HG03175 (cell line): ENCODE results near the gene IQCE.

ENCODE experiments used
- ATAC-seq: cut with Tn5 transposase; IDR thresholded peaks from one replicate; pipeline ENCODE4 v1.9.1; 2021; ENCODE audit warnings: mild to moderate bottlenecking, moderate library complexity; ENCODE audit not compliant: unreplicated experiment

IQCE gene

DNA sequence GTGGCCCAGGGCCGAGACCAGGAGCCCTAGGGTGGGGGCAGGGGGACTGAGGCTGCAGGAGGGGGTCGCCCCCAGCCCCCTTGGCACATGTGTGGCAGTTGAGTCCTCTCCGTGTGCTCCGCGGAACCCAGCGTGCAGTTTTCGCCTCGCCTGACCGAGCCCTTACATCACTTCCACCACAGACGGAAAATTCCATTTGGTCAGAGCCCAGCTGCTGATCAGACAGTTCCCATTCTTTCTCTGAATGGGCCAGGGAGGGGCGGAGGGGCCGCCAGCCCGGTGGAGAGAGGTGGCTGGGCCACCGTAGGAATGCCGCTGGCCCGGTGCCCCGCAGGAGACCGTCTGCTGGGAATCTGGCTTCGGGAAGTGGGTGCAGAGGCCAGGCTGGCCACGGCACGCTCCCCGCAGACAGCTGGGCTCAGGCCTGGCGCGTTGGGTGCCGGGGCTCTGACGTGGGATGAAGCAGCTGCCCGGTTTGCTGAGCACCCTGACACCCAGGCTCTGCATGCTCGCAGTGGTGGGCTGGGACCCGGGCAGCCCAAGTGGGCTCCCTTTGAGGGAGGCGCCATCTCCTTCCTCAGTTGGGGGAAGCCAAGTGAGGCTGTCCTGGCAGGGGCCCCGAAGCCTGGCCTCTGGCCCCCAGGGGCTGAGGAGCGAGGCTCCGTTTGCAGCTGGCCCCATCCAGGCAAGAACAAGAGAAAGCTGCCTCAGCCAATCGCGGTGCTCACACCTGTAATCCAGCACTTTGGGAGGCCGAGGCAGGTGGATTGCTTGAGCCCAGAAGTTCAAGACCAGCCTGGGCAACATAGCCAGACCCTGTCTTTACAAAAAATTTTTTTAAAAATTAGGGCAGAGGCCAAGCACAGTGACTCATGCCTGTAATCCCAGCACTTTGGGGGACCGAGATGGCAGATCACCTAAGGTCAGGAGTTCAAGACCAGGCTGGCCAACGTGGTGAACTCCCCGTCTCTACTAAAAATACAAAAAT, 82.9 kb downstream of the IQCE start:
- peak; percentile 46 for ATAC-seq

DNA sequence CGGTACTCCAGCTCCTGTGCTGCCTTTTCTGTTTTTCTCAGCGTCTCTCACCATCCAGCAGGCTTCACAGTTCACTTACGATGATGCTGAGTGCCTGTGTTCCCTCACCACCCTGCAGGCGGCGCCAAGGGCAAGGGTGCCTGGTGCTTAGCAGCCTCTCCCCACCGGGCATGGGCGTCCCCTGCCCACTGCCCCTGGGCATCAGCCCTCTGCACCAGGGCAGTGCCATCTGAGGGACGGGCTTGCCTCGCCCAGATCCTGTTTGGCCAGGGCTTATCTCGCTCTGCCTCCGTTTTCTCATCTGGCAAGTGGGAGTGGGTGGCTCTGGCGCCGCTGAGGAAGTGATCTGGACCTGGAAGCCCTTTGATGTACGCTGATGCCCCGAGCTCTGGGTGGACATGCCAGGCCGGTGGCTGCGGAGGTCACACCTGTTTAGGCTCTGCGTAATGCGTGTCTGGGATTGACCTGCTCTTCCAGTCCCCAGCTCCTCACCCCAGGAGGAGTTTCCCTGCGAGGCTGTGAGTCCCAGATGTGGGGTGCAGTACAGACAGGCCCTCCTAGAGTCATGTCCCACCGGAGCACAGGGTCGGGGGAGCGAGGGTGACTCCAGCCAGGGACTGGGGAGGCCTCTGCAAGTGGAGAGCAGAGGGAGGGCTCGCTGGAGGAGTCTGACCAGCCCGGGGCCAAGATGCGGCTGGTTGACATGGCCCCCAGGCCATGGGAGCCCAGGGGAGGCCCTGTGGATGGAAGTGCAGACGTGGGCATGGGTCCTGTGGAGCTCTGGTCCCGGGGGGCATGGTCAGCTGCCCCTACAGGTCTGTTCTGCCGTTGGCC, 84.8 kb downstream of the IQCE start:
- ATAC-seq = no peak

DNA sequence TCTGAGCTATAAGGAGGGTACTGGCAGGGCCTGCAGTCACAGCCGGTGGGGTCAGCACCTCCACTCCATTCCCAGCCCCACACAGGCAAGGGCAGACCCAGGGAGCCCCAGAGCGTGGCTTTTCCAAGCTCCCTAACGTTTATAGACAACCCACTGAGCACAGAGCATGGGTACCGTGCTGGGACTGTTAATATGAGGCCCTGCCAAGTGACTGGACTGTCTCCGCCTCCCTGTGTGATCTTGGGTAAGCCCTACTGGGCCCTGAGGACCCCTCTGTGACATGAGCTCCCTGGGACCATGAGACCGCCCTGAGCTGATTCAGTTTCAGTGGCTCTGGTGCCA, 85.4 kb downstream of the IQCE start:
- ATAC-seq = no peak

DNA sequence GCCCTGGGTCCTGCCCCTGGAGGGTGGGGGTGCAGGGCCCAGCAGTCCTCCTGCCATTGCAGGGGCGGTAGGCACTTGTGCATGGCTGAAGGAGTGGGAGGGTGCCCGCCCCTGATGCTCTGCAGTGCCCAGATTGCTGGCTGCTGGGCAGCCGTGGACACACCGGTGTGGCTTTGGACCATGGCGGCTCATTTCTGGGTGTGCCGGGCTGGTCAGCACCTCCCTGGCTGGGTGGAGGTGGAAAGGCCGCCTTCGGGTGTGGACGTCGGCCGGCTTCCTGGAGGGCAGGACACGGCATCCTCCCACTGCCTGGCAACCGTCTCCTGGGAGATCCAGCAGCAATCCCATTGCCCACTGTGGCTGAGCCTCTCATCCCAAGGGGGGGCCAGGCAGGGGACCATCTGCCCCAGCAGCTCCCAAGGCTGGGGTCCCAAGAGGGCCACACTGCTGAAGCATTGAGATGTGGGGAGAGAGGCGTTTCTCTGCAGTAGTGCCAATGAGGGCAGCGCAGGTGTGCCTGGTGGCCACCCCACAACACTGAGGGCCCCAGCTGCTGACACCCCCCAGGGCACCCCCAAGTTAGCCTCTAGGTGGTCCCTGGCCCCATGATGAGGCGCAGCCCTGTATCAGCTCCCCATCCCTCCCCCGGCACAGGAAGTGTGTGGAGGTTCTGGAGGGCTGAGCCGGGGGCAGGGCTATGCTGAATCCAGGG, 85.9 kb downstream of the IQCE start:
- ATAC-seq = peak; percentile 36

DNA sequence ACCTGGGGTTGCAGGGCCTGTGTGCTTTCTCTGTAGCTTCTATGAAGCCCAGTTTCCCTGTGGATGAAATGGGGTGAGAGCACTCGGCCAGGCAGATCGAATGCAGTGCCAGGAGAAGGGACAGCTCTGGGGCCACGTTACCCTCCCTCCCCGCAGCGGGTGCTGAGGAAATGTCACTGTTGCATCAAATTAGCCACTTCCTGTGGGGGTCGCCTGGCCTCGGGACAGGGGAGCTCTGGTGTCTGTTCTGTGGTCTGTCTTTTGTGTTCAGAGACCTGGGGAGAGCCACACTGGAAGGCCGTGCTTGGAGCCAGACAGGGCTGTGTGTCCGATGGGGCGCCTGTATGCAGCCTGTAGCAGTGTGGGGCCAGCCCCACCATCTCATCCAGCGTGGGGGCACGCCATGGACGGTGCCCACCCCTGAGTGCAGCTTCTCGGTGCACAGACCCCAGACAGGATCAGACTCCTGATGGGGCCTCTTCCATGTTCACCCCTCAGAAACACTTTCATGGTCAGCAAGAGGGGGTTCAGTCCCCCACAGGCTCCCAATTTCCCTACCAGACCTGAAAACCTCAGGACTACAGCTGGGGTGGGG, 86.6 kb downstream of the IQCE start:
- ATAC-seq = peak; percentile 42

DNA sequence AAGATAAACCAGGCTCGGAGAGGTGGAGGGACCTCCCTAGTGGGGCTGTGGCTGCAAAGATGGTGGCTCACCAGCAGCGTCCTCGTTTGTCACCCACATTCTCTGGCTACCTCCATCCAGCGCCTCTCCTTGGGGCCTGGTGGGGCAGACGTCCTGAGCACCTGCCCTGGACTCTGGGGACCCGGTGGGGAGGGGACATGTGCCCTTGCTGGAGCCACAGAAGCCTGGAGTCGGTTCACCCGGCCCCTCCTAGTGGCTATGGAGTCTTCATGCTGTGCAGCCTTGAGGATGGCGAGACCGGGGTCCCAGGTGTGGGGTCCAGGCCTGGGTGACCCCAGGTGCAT, 87.5 kb downstream of the IQCE start:
- no peak for ATAC-seq

DNA sequence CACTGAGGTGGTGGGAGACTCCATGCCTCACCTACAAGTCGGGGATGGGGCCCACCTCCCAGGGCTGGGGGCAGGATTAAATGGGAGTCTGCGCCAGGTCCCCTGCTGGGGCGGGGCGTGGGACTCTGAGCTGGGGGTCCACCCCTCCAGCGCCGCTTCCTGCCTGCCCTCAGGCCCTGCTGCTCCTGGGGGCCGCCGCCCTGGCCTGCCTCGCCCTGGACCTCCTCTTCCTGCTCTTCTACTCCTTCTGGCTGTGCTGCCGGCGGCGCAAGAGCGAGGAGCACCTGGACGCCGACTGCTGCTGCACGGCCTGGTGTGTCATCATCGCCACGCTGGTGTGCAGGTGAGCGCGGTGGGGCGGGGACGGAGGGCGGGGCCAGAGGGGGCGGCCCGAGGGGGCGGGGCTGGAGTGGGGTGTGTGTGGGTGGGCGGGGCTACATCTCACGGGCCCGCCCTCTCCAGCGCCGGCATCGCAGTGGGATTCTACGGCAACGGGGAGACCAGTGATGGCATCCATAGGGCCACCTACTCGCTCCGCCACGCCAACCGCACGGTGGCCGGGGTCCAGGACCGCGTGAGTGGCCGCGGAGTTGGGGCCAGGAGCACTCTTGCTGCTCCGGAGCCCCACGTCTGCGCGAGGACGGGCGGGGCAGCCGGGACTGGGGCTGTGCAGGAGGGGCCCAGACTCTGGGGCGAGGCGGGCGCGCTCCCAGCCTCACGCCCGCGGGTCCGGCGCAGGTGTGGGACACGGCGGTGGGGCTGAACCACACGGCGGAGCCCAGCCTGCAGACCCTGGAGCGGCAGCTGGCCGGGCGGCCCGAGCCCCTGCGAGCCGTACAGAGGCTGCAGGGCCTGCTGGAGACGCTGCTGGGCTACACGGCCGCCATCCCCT, 88.1 kb downstream of the IQCE start:
- no peak for ATAC-seq

DNA sequence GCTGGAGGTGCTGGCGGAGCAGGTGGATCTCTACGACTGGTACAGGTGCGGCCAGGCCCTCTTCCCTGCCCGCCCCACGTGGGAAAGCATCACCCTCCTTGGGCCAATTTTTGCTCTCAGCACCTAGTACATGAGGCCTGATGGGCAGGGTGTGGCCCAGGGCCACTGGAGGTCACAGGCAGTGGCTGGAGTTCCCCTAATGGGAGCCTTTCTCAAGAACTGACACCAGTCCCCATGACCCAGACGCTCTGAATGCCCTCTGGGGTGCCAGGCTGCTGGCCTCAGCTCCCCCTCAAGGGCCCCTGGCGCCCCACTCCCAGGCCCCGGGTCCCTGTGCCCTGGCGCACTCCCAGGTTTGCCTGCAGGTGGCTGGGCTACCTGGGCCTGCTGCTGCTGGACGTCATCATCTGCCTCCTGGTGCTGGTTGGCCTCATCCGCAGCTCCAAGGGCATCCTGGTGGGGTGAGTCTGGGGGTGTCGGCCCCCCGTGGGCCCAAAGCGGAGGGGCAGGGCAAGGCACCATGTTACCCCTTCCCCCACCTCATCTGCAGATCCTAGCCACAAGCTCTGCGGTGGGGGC, 88.9 kb downstream of the IQCE start:
- ATAC-seq = no peak

DNA sequence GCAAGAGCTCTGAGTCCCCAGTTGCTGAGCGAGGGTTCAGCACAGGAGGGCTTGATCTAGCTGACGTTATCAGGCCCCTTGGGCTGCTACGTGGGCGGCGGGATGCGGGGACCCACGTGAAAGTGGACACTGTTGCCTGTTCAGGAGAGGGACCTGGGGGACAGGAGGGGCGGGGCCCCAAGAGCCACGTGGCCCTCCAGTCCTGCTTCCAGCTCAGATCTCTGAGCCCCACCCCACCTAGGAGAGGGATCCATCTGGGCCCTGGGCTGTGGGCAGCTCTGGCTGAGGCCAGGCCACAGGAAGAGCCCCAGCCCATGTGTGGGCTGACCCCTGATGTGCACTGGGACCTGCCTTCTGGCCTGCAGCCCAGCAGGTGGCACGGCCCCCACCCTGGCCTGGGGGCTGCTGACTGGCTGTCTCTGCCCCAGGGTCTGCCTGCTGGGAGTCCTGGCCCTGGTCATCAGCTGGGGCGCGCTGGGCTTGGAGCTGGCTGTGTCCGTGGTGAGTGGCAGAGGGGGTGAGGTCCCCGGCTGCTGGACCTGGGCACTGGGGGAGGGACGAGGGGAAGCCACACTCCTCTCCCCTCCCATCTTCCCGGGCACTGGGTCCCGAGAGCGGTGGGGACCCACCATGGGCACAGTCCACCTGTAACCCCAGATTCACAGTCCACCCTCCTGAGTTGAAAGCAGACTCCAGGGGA, 90.5 kb downstream of the IQCE start:
- no peak for ATAC-seq

DNA sequence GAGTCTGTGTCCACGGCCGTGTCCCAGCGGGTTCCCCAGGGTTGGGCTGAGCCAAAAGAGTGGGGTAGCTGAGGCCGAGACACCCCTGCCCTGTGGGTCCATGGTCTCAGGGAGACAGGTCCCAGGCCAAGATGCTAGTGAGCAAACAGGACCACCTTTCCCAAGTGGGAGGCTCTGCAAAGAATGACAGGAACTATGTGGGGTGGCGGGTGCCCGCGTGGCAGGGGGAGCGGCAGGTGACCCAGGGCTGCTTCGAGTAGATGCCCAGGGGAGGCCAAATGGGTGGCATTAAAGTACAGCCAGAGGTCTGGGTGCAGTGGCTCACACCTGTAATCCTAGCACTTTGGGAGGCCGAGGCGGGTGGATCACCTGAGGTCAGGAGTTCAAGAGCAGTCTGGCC, 91.2 kb downstream of the IQCE start:
- ATAC-seq = no peak

DNA sequence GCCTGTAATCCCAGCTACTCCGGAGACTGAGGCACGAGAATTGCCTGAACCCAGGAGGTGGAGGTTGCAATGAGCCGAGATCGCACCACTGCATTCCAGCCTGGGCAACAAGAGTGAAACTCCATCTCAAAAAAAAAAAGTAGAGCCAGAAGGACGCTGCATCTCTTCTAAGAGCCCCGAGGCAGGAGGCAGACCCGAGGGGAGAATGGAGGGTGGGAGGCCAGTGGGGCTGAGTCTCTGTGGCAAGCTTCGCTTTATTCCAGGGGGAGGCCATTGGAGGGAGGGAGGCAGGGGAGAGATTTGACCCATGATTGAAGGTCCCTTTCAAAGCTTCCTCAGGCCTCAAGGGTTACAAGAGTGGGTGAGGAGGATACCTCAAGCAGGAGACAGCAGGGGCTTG, 91.7 kb downstream of the IQCE start:
- no peak for ATAC-seq

DNA sequence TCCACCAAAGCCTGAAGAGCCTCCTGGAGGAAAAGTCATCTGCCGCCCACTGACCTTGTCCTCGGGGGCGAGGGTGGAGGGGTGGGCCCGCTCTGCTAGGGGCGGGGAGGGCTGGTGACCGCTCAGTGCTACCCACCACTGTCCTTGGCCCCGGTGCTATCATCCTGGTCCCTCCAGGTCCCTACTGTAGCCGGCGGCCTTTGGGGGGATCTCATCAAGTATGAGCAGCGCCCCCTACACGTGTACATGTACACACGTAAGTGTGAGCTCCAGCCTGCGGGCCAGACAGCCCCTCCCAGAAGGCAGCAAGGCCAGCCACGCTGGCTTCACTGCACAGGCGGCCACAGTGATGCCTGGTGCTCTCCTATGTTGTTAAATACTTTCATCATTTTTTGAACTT, 92.6 kb downstream of the IQCE start:
- no peak for ATAC-seq

DNA sequence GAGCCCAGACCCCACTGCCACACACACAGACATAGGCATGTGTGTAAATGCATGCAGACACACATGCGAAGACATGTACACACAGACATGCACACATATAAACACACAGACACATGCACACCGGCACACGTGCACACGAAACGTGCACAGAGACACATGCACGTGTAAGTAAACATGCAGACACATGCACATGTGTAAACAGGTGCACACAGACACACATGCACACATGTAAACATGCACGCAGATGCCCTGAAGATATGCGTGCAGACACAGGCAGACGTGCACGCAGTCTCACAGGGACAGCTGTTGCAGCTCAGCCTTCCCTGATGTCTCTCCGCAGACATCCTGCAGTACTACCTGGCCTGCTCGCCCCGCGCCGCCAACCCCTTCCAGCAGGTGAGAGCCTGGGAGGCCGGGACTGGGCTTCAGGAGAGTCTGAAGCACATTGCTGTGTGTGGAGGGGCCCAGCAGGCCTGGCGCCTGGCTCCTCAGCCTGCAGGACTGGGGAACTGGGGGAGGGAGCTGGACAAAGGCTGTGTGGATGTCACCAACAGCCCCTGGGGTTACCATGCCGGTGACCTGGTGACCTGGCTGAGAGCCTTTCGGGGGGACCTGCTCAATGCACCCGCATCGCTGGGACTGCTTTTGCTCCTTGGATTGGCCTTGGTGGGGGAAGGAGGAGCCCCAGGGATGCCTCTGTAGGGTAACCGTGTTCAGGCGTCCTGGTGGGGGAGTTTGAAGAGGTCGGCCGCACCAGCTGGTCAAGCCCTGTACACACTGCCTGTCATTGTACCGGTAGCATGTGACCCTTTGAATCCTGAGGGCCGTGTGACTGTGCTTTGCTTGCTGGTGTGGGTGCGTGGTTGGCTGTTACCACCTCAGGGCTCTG, 93.3 kb downstream of the IQCE start:
- no peak for ATAC-seq

DNA sequence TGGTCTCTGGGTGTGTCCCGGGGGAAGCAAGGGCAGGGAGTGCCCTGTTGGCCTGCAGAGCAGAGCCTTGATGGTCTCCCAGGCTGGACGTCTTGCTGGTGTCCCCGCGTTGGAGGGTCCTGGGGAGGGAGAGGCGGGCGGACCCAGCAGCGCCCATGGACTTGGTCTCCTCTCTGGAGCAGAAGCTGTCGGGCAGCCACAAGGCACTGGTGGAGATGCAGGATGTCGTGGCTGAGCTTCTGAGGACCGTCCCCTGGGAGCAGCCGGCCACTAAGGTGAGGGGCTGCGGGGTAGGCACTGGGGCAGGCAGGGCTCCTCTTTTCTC, 93.9 kb downstream of the IQCE start:
- ATAC-seq = no peak

DNA sequence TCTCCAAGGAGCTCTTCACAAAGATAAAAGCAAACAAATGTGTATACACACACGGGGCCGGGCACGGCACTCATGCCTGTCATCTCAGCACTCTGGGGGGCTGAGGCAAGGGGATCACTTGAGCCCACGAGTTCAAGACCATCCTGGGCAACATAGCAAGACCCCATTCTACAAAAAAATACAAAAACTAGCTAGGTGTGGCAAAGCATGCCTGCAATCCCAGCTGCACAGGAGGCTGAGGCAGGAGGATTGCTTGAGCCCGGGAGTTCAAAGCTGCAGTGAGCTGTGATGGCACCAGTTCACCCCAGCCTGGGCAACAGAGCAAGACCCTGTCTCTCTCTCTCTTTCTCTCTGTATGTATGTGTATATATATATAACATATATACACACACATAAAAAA, 95.3 kb downstream of the IQCE start:
- no peak for ATAC-seq

DNA sequence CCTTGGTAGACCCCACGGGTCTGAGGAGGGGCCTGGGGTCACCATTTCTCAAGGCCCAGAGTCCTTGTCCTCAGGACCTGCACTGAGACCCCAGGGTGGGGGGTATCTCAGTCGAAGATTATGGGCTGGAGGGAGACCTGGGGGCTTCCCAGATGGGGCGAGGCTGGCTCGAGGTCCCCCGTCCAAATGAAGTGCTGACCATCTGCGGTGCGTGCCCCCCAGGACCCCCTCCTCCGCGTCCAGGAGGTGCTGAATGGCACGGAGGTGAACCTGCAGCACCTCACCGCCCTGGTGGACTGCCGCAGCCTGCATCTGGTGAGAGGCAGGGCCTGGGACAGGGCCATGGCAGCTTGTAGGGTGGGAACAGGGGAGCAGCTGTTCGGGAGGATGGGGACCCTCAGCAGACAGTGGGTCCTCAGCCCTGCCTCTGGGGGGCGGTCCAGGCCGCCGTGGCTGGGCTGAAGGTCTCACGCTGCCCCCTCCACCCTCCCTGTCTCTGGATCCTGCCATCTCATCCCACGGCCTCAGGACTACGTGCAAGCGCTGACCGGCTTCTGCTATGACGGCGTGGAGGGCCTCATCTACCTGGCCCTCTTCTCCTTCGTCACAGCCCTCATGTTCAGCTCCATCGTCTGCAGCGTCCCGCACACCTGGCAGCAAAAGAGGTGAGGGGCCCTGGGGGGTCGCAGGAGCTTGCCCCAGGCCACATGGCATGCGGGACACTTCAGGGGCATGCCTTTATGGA, 97.3 kb downstream of the IQCE start:
- ATAC-seq = no peak

DNA sequence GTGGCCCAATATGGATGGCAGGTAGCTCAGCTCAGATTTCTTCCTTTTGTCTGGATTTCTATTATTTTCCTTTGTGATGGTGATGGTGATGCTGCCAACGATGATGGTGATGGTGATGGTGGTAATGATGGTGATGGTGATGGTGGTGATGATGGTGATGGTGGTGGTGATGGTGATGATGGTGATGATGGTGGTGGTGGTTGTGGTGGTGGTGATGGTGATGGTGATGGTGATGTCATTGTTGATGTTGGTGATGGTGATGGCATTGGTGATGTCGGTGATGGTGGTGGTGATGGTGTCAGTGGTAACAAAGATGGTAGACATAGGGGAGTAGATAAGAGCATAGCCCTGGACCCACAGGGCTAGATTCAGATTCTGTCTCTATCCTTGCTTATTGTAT, 98.4 kb downstream of the IQCE start:
- ATAC-seq = no peak
